NCI-H2227 treated with DMSO at 0.1 percent for 48 hours (cell line): Measurements from ENCODE around the gene NECTIN2.
"Not testable (repeated sequence)": the region's sequence is repeated elsewhere in the genome, so short reads cannot be mapped to it uniquely, and the experiment has no call there.

Experiments used
- DNase-seq: peaks from one replicate; lab custom pipeline; 2025; lab: John Stamatoyannopoulos, UW

Gene NECTIN2

GRCh38 chr19:44817725-44818465, 28.2 kb upstream of the NECTIN2 start:
- no peak for DNase-seq

- DNase-seq: no peak
Observed at GRCh38 chr19:44818466-44819031, 27.5 kb upstream of the NECTIN2 start.

- DNase-seq: no peak
Observed at GRCh38 chr19:44819246-44819832, 26.8 kb upstream of the NECTIN2 start.

- DNase-seq: no peak
Observed at GRCh38 chr19:44820648-44821609, 25.2 kb upstream of the NECTIN2 start.

GRCh38 chr19:44822177-44822576, 23.9 kb upstream of the NECTIN2 start:
- DNase-seq: no peak

- no peak for DNase-seq
Observed at GRCh38 chr19:44822670-44823372, 23.3 kb upstream of the NECTIN2 start.

GRCh38 chr19:44823373-44823698, 22.8 kb upstream of the NECTIN2 start:
- no peak for DNase-seq

GRCh38 chr19:44824761-44825160, 21.3 kb upstream of the NECTIN2 start:
- DNase-seq: no peak

- not testable (repeated sequence) for DNase-seq
Observed at GRCh38 chr19:44832875-44833274, 13.2 kb upstream of the NECTIN2 start.

- not testable (repeated sequence) for DNase-seq
Observed at GRCh38 chr19:44834399-44834798, 11.7 kb upstream of the NECTIN2 start.

- DNase-seq: no peak
Observed at GRCh38 chr19:44839276-44839675, 6.8 kb upstream of the NECTIN2 start.

GRCh38 chr19:44840811-44841210, 5.3 kb upstream of the NECTIN2 start:
- DNase-seq: no peak

- no peak for DNase-seq
Observed at GRCh38 chr19:44841231-44841630, 4.9 kb upstream of the NECTIN2 start.

- DNase-seq: no peak
Observed at GRCh38 chr19:44845286-44845611, 848 bp upstream of the NECTIN2 start.

GRCh38 chr19:44846455-44847143, 502 bp downstream of the NECTIN2 start:
- DNase-seq: no peak

- DNase-seq: no peak
Observed at GRCh38 chr19:44847144-44848035, 1.3 kb downstream of the NECTIN2 start.

- DNase-seq: no peak
Observed at GRCh38 chr19:44848036-44848811, 2.1 kb downstream of the NECTIN2 start.

- no peak for DNase-seq
Observed at GRCh38 chr19:44848812-44849447, 2.8 kb downstream of the NECTIN2 start.

GRCh38 chr19:44850641-44851109, 4.6 kb downstream of the NECTIN2 start:
- DNase-seq: no peak
